Measurements from ENCODE around the gene KCNAB3.

DNA sequence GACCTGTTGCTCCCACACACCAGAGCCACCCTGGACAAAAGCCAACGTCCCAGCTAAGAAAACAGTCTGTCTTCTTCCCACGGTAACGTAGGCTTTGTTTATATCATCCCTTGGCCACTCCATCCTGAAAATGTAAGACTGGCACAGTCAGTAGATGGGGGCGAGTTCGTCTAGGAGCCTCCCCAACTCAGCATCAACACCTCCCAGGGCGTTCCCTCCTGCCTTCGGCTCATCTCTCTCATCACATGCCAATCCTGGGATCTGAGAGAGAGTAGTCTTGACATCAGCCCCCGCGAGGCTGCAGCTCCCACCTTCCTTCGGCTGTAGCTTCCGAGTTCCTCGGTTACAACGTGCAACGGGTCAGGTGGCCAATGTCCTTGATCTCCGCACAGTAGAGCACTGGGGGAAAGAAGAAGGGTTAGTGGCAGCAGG is 14.5 kb downstream of the KCNAB3 start:
- TF ChIP-seq CTCF (IDR thresholded peaks at IDR 0.05) (no peak), POLR2A (IDR thresholded peaks at IDR 0.05) (no peak)
